GM23248 (cell line): Measurements from ENCODE around the gene DPP6.

Source experiments
- EZH2 ChIP-seq: fragments of 200-600 bp; sonication (generic); IDR thresholded peaks from 2 replicates; pipeline ENCODE4 v1.6.1; 2018; ENCODE audit warnings: antibody characterized with exemption, mild to moderate bottlenecking; ENCODE audit not compliant: insufficient read depth, poor library complexity, severe bottlenecking
- EZH2phosphoT487 ChIP-seq: fragments of 200-600 bp; sonication (generic); IDR thresholded peaks from 2 replicates; pipeline ENCODE4 v1.6.1; 2018; ENCODE audit warnings: antibody characterized with exemption, moderate library complexity, mild to moderate bottlenecking, low read depth; ENCODE audit not compliant: insufficient read depth

DNA sequence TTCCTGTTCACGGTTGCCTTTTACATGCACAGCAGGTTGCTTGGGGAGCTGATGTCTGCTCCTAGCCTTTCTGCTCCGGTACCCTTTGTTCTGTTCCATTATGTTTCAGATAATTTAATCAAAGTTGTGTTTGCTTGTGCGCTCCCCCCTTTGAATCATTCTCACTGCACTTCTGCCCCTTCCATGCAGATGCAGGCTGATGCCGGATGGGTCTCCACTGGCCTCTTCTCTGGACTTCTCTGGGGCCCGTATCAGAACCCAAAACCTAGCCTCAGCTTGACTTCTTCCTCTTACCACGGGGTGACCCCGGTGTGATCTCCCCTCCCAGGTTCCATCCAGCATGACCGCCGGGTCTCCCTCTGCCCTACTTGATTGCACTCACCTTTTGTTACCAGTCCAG is 272.0 kb downstream of the DPP6 start:
- TF ChIP-seq EZH2 (no peak), EZH2phosphoT487 (no peak)
